Keratinocyte (primary cell): ENCODE measurements around the gene BTG1. TPM values are rescaled to one million over a fixed set of nuclear protein-coding genes. Genes with fewer than 3 reads are reported as not detected.

Experiments used
- DNase-seq: peaks from one replicate; pipeline ENCODE4 v3.0.0-alpha.2; 2011; ENCODE audit warnings: low read depth, missing footprints, low spot score
- FAIRE-seq: peaks from 2 replicates; lab custom pipeline; 2011; peaks lifted over from hg19 to GRCh38; lab: Jason Lieb, UNC
- H2AFZ ChIP-seq: 2 replicates; pipeline ENCODE4 v1.6.0; 2012; ENCODE audit warnings: low read length, control low read depth, inconsistent platforms; ENCODE audit not compliant: control insufficient read depth
- H3K27ac ChIP-seq: 2 replicates; pipeline ENCODE4 v1.5.1; 2011; ENCODE audit warnings: low read length; ENCODE audit not compliant: control insufficient read depth, insufficient read depth
- H3K27me3 ChIP-seq: 3 replicates; pipeline ENCODE4 v1.6.0; 2011; ENCODE audit warnings: low read length; ENCODE audit not compliant: control insufficient read depth, insufficient read depth; ENCODE audit errors: extremely low read depth
- H3K36me3 ChIP-seq, 2 experiments: 2 replicates in 1 of 2; 3 replicates in 1 of 2; pipeline ENCODE4 v1.5.1; 2011; ENCODE audit warnings: low read length in 2 of 2, mild to moderate bottlenecking in 1 of 2; ENCODE audit not compliant: control insufficient read depth in 2 of 2, insufficient read depth in 2 of 2; ENCODE audit errors: extremely low read depth in 1 of 2
- H3K4me1 ChIP-seq: 3 replicates; pipeline ENCODE4 v1.5.1; 2011; ENCODE audit warnings: low read length; ENCODE audit not compliant: control insufficient read depth, insufficient read depth; ENCODE audit errors: extremely low read depth
- H3K4me2 ChIP-seq: 3 replicates; pipeline ENCODE4 v1.6.0; 2011; ENCODE audit warnings: low read depth, low read length; ENCODE audit not compliant: control insufficient read depth, insufficient read depth; ENCODE audit errors: extremely low read depth
- H3K4me3 ChIP-seq, 3 experiments: fragments of 200-600 bp in 1 of 3; sonication (generic) in 1 of 3; 2 replicates in 2 of 3; 3 replicates in 1 of 3; pipeline ENCODE4 v1.5.1; 2011 to 2016; ENCODE audit warnings: low read length in 3 of 3, mild to moderate bottlenecking in 3 of 3, control low read depth in 2 of 3, inconsistent platforms in 1 of 3, low read depth in 1 of 3, mixed read lengths in 1 of 3, mixed run types in 1 of 3, moderate library complexity in 1 of 3; ENCODE audit not compliant: control insufficient read depth in 2 of 3, insufficient read depth in 2 of 3; ENCODE audit errors: extremely low read depth in 1 of 3
- H3K79me2 ChIP-seq: 2 replicates; pipeline ENCODE4 v1.6.0; 2012; ENCODE audit warnings: low read length; ENCODE audit not compliant: control insufficient read depth, insufficient read depth
- H3K9ac ChIP-seq: 3 replicates; pipeline ENCODE4 v1.6.0; 2011; ENCODE audit warnings: low read length; ENCODE audit not compliant: control insufficient read depth, insufficient read depth; ENCODE audit errors: extremely low read depth
- H3K9me1 ChIP-seq: 3 replicates; pipeline ENCODE4 v1.6.0; 2011; ENCODE audit warnings: low read length; ENCODE audit not compliant: control insufficient read depth, insufficient read depth; ENCODE audit errors: extremely low read depth
- H3K9me3 ChIP-seq: 2 replicates; pipeline ENCODE4 v1.5.1; 2012; ENCODE audit warnings: low read depth, low read length; ENCODE audit not compliant: control insufficient read depth
- H4K20me1 ChIP-seq: 3 replicates; pipeline ENCODE4 v1.6.0; 2011; ENCODE audit warnings: low read length; ENCODE audit not compliant: control insufficient read depth, insufficient read depth; ENCODE audit errors: extremely low read depth
- EZH2 ChIP-seq: IDR thresholded peaks from one replicate; pipeline ENCODE4 v1.6.1; 2012; ENCODE audit warnings: inconsistent platforms, mild to moderate bottlenecking, low read length, moderate library complexity
- dilution Hi-C: fragments of 300-500 bp; cut with MboI; formaldehyde crosslinking; loops from one replicate; pipeline ENCODE4 v1.7.0; 2020; ENCODE audit warnings: low sequenced_read_pairs; ENCODE audit not compliant: extremely low pct_ligation_motif_present
- polyA plus RNA-seq, 5 experiments: library from polyadenylated mRNA; depleted of rRNA in 3 of 5; stranded (reverse) in 3 of 5; stranded (forward) in 1 of 5; unstranded in 1 of 5; fragments of >200 nt; gene quantifications; 1 replicate in 1 of 5; 2 replicates in 3 of 5; 3 replicates in 1 of 5; pipeline versions ENCODE4 v1.2.1 to v1.2.3, GENCODE V29; 2011 to 2012; ENCODE audit warnings: missing spikeins in 2 of 5, low read depth in 1 of 5, low replicate concordance in 1 of 5
- TF ChIP-seq, protein P1 (sequence below), 3 experiments: IDR thresholded peaks in 1 of 3; conservative IDR thresholded peaks in 1 of 3; optimal IDR thresholded peaks in 1 of 3; 2 replicates in 2 of 3; 3 replicates in 1 of 3; pipeline versions ENCODE3 to v1.5.1; 2011; ENCODE audit warnings: low read length in 3 of 3, mild to moderate bottlenecking in 3 of 3, moderate library complexity in 2 of 3, control low read depth in 1 of 3, inconsistent platforms in 1 of 3; ENCODE audit not compliant: insufficient read depth in 2 of 3; ENCODE audit errors: extremely low read depth in 1 of 3

BTG1 gene
- polyA plus RNA-seq, 1 donor (not counting 4 experiments of a cell fraction or from before 2014, with no cell fraction given): 40.7 TPM

DNA sequence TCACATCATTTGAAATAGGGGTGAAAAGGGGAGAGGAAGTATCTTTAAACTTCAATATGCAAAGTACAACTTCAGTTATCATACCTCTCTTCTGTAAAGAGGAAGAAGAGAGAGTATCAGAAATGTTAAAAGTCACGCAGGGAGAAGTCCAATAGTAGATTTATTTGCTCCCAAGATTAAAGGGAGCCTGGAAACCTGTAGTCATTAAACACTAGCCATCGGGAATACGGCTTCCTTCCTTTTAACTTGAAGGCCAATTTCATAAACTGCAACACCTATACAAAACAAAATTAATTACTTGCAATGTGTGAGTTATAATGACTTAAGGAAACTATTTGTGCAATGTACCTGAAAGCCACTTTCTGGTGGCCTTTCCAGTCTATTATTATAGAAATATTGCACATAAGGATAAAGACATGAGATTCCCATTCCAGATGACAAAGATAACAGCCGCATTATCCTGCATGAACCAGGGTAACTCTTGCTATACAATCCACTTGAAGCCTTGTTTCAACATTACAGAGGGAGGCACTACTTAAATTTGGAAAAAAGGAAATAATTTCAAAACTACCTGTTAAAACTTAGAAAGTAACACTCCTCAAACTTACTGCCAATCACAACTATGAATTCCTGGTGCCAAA, 4.6 kb downstream of the BTG1 start:
- peak overlapping the region; percentile 99 for H3K27ac ChIP-seq
- peak overlapping the region; percentile 71 to 96 (median 93) for H3K4me3 ChIP-seq
- dilution Hi-C loops: no loop called here
- peaks cover 5% of the 10 kb centered on the region for H4K20me1 ChIP-seq
- FAIRE-seq (no peak), DNase-seq (no peak)
- TF ChIP-seq, protein P1, sequence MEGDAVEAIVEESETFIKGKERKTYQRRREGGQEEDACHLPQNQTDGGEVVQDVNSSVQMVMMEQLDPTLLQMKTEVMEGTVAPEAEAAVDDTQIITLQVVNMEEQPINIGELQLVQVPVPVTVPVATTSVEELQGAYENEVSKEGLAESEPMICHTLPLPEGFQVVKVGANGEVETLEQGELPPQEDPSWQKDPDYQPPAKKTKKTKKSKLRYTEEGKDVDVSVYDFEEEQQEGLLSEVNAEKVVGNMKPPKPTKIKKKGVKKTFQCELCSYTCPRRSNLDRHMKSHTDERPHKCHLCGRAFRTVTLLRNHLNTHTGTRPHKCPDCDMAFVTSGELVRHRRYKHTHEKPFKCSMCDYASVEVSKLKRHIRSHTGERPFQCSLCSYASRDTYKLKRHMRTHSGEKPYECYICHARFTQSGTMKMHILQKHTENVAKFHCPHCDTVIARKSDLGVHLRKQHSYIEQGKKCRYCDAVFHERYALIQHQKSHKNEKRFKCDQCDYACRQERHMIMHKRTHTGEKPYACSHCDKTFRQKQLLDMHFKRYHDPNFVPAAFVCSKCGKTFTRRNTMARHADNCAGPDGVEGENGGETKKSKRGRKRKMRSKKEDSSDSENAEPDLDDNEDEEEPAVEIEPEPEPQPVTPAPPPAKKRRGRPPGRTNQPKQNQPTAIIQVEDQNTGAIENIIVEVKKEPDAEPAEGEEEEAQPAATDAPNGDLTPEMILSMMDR (optimal IDR thresholded peaks at IDR 0.05 in 1 of 3, IDR thresholded peaks at IDR 0.05 in 1 of 3, conservative IDR thresholded peaks at IDR 0.05 in 1 of 3; ENCODE audit: extremely low read depth in 1 of 3, insufficient read depth in 2 of 3, low read length in 3 of 3): no peak
- TF ChIP-seq EZH2: no peak
- H3K36me3 ChIP-seq: peaks cover 0 to 19% of the 10 kb centered on the region in 2 experiments
- H2AFZ ChIP-seq: no peak overlapping the region
- H3K9me3 ChIP-seq: no peaks in the 10 kb centered on the region
- no peaks in the 10 kb centered on the region for H3K9me1 ChIP-seq
- peak overlapping the region; percentile 89 for H3K4me2 ChIP-seq
- H3K79me2 ChIP-seq: peaks cover 70% of the 10 kb centered on the region
- H3K9ac ChIP-seq: peak overlapping the region; percentile 91
- peaks cover 53% of the 10 kb centered on the region for H3K4me1 ChIP-seq
- no peaks in the 10 kb centered on the region for H3K27me3 ChIP-seq

GRCh38 chr12:92140156-92140555, 5.5 kb downstream of the BTG1 start:
- peaks cover 62% of the 10 kb centered on the region for H3K4me1 ChIP-seq
- H3K9me3 ChIP-seq: no peaks in the 10 kb centered on the region
- H3K9ac ChIP-seq: peak overlapping the region; percentile 91
- H3K36me3 ChIP-seq: peaks cover 0 to 19% of the 10 kb centered on the region in 2 experiments
- H3K9me1 ChIP-seq: no peaks in the 10 kb centered on the region
- TF ChIP-seq, protein P1 (optimal IDR thresholded peaks at IDR 0.05 in 1 of 3, IDR thresholded peaks at IDR 0.05 in 1 of 3, conservative IDR thresholded peaks at IDR 0.05 in 1 of 3; ENCODE audit: extremely low read depth in 1 of 3, insufficient read depth in 2 of 3, low read length in 3 of 3): no peak
- TF ChIP-seq EZH2: no peak
- DNase-seq (no peak), FAIRE-seq (no peak)
- H3K4me3 ChIP-seq: peak overlapping the region; percentile 71 to 96 (median 93)
- H3K4me2 ChIP-seq: peak overlapping the region; percentile 89
- H2AFZ ChIP-seq: no peak overlapping the region
- H3K79me2 ChIP-seq: peaks cover 75% of the 10 kb centered on the region
- H3K27me3 ChIP-seq: no peaks in the 10 kb centered on the region
- dilution Hi-C loops: no loop called here
- peak overlapping the region; percentile 99 for H3K27ac ChIP-seq
- H4K20me1 ChIP-seq: peaks cover 5% of the 10 kb centered on the region
